Kidney (tissue), 14 donors: ENCODE measurements around the gene TESMIN. TPM values are rescaled to one million over a fixed set of nuclear protein-coding genes. Genes with fewer than 3 reads are reported as not detected.

Source experiments
- DNase-seq, 5 donors: peaks; one replicate each; pipeline ENCODE4 v3.0.0-alpha.2; 2013 to 2020
- FAIRE-seq: peaks from 2 replicates; lab custom pipeline; 2012; peaks lifted over from hg19 to GRCh38; lab: Jason Lieb, UNC
- H3K27ac ChIP-seq, 2 donors: one replicate each; pipeline ENCODE4 v1.7.0; 2013; ENCODE audit warnings: low read depth in 2 of 2, low read length in 2 of 2, inconsistent platforms in 1 of 2
- H3K27me3 ChIP-seq: one replicate; pipeline ENCODE4 v1.7.1; 2013; ENCODE audit warnings: low read length, inconsistent platforms; ENCODE audit not compliant: control insufficient read depth, insufficient read depth
- H3K36me3 ChIP-seq, 3 donors: one replicate each; pipeline versions ENCODE4 v1.7.0 to v1.7.1; 2013; ENCODE audit warnings: low read length in 3 of 3, control low read depth in 1 of 3, inconsistent platforms in 1 of 3; ENCODE audit not compliant: insufficient read depth in 3 of 3, control insufficient read depth in 2 of 3
- H3K4me1 ChIP-seq, 3 donors: one replicate each; pipeline versions ENCODE4 v1.7.0 to v1.7.1; 2013; ENCODE audit warnings: low read length in 3 of 3, inconsistent platforms in 1 of 3, low read depth in 1 of 3; ENCODE audit not compliant: control insufficient read depth in 2 of 3, insufficient read depth in 2 of 3
- H3K4me3 ChIP-seq, 3 donors: one replicate each; pipeline versions ENCODE4 v1.7.0 to v1.8.1; 2013; ENCODE audit warnings: low read length in 3 of 3, control low read depth in 1 of 3, inconsistent platforms in 1 of 3
- H3K9ac ChIP-seq, 3 donors: one replicate each; pipeline versions ENCODE4 v1.7.0 to v1.7.1; 2013; ENCODE audit warnings: low read length in 3 of 3, control low read depth in 1 of 3, inconsistent platforms in 1 of 3
- H3K9me3 ChIP-seq, 3 donors: one replicate each; pipeline versions ENCODE4 v1.7.0 to v1.7.1; 2013; ENCODE audit warnings: low read length in 3 of 3, control low read depth in 1 of 3, inconsistent platforms in 1 of 3; ENCODE audit not compliant: control insufficient read depth in 2 of 3, insufficient read depth in 1 of 3
- CTCF ChIP-seq: IDR thresholded peaks from 3 replicates; pipeline ENCODE4 v1.5.1; 2012; ENCODE audit warnings: mild to moderate bottlenecking, moderate library complexity, borderline replicate concordance; ENCODE audit not compliant: insufficient read depth; ENCODE audit errors: extremely low read depth
- intact Hi-C: fragments of 100-400 bp; cut with DNase I; formaldehyde crosslinking; loops from one replicate; pipeline ENCODE4 v1.11.1; 2022
- polyA plus RNA-seq: library from polyadenylated mRNA; stranded (reverse); fragments of 350-450 nt; fragmentation: Illumina TruSeq; extraction: RNeasy Lipid Tissue Mini Kit (QIAGEN cat#74804); gene quantifications from one replicate; pipeline ENCODE4 v1.2.3, GENCODE V29; 2014; ENCODE audit warnings: low read depth, low replicate concordance; ENCODE audit not compliant: insufficient read depth
- total RNA-seq: library from RNA; stranded (reverse); fragmentation: NEBNext Ultra II Directional; extraction: Animal tissue kit (Norgen Biotek cat#: 25700); gene quantifications from one replicate; pipeline ENCODE4 v1.2.1, GENCODE V29; 2021
- donor health status: control.
- donor health status: control.
- donor health status: control.
- donor health status: control.
- donor health status: control.
- donor health status: DM: yes; HTN: yes; CAD: no.
- donor health status: Normal renal cell carcinoma (clear cell type).

TESMIN gene
- total and polyA plus RNA-seq, 2 donors from 2014 or later, result 3.8 to 8.7 TPM

GRCh38 chr11:68667511-68668500 lies 83.5 kb downstream of the TESMIN start:
- intact Hi-C loops, result no loop called here
- peak in 1 of 5 donors; percentile 59 for DNase-seq
- Histone ChIP-seq H3K36me3 (no peaks in the 10 kb centered on the region), H3K4me1 (no peaks in the 10 kb centered on the region), H3K27ac (no peak overlapping the region), H3K4me3 (no peak overlapping the region), H3K9me3 (no peaks in the 10 kb centered on the region), H3K9ac (no peak overlapping the region), H3K27me3 (no peaks in the 10 kb centered on the region)
- TF ChIP-seq CTCF, result no peak
- no peak for FAIRE-seq

- FAIRE-seq (no peak), DNase-seq (no peak)
- H3K9me3 ChIP-seq, result peaks cover 0 to 3% (median 0%) of the 10 kb centered on the region in 3 donors
- H3K4me3 ChIP-seq, result no peak overlapping the region
- no peaks in the 10 kb centered on the region for H3K4me1 ChIP-seq
- H3K36me3 ChIP-seq, result no peaks in the 10 kb centered on the region
- no peaks in the 10 kb centered on the region for H3K27me3 ChIP-seq
- no peak overlapping the region for H3K9ac ChIP-seq
- intact Hi-C loops, result no loop called here
- no peak overlapping the region for H3K27ac ChIP-seq
- TF ChIP-seq CTCF, result no peak
Observed at GRCh38 chr11:68666849-68667248, 84.5 kb downstream of the TESMIN start.

GRCh38 chr11:68665436-68665835 lies 85.9 kb downstream of the TESMIN start:
- intact Hi-C loops, result no loop called here

More at GRCh38 chr11:68665436-68665835, 85.9 kb downstream of the TESMIN start:
- Histone ChIP-seq H3K4me3 (no peak overlapping the region), H3K36me3 (no peaks in the 10 kb centered on the region), H3K4me1 (no peaks in the 10 kb centered on the region), H3K9ac (no peak overlapping the region), H3K27ac (no peak overlapping the region), H3K9me3 (peaks cover 0 to 3% (median 0%) of the 10 kb centered on the region in 3 donors), H3K27me3 (no peaks in the 10 kb centered on the region)
- FAIRE-seq (no peak), DNase-seq (peak in 1 of 5 donors; percentile 52)
- TF ChIP-seq CTCF, result no peak
